Body of pancreas (tissue), 4 donors: ENCODE data around the gene TTC7B.

Experiments
- POLR2A ChIP-seq, 3 donors: fragments of 450-650 bp; IDR thresholded peaks; one replicate each; pipeline ENCODE4 v1.6.1; 2016; ENCODE audit warnings: antibody characterized with exemption in 3 of 3, mild to moderate bottlenecking in 2 of 3
- TF ChIP-seq, protein P1 (sequence below), 7 experiments: fragments of 450-650 bp in 4 of 7; fragments of 200-600 bp in 3 of 7; sonication (generic) in 3 of 7; IDR thresholded peaks; one replicate each; pipeline ENCODE4 v1.5.1; 2016 to 2019; ENCODE audit warnings: antibody characterized with exemption in 7 of 7

DNA sequence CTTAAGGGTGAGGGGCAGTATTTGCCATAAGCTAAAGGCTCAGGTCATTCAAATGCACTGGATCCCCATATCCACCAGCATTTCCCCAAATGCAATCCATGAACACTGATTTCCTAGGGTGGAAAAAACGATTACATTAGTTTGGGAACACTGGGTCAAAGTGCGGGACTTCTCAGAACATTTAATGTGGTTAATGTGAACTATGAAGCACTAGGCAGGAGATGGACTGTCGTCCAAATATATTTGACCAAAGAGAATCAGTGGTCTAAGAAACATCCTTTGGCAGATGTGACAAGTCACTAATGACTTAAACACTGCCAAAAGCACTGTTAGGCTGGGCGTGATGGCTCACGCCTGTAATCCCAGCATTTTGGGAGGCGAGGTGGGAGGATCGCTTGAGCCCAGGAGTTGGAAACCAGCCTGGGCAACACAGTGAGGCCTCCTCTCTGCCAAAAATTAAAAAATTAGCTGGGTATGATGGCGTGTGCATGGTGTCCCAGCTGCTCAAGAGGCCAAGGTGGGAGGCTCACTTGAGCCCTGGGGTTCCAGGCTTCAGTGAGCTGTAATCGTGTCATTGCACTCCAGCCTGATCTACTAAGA, 214.0 kb downstream of the TTC7B start:
- TF ChIP-seq, protein P1, sequence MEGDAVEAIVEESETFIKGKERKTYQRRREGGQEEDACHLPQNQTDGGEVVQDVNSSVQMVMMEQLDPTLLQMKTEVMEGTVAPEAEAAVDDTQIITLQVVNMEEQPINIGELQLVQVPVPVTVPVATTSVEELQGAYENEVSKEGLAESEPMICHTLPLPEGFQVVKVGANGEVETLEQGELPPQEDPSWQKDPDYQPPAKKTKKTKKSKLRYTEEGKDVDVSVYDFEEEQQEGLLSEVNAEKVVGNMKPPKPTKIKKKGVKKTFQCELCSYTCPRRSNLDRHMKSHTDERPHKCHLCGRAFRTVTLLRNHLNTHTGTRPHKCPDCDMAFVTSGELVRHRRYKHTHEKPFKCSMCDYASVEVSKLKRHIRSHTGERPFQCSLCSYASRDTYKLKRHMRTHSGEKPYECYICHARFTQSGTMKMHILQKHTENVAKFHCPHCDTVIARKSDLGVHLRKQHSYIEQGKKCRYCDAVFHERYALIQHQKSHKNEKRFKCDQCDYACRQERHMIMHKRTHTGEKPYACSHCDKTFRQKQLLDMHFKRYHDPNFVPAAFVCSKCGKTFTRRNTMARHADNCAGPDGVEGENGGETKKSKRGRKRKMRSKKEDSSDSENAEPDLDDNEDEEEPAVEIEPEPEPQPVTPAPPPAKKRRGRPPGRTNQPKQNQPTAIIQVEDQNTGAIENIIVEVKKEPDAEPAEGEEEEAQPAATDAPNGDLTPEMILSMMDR (IDR thresholded peaks at IDR 0.05), result no peak
- no peak for TF ChIP-seq POLR2A (IDR thresholded peaks at IDR 0.05)
